H1 (cell line): Measurements from ENCODE around the gene LRRC28. TPM values are rescaled to one million over a fixed set of nuclear protein-coding genes. Genes with fewer than 3 reads are reported as not detected.

ENCODE experiments used
- CTCF ChIA-PET: fragments of 300-600 bp; sonication (Branson Sonifier 250); formaldehyde crosslinking; loops from one replicate; lab custom pipeline; 2021; ENCODE audit not compliant: partially characterized antibody; lab: Charles Lee
- POLR2A ChIA-PET: fragments of 300-600 bp; sonication (Branson Sonifier 250); formaldehyde crosslinking; loops from one replicate; lab custom pipeline; 2021; ENCODE audit warnings: inconsistent platforms; ENCODE audit not compliant: partially characterized antibody; lab: Charles Lee
- DNase-seq, 2 experiments: peaks; one replicate each; pipeline versions ENCODE4 v3.0.0 to v3.0.0-alpha.2; 2010 to 2022; ENCODE audit warnings: low spot score in 2 of 2, low read depth in 1 of 2, mixed read lengths in 1 of 2
- FAIRE-seq: peaks from 2 replicates; lab custom pipeline; 2011; peaks lifted over from hg19 to GRCh38; lab: Jason Lieb, UNC
- H2AFZ ChIP-seq: 2 replicates; pipeline ENCODE4 v1.8.1; 2012; ENCODE audit warnings: low read length, inconsistent platforms
- H2AK5ac ChIP-seq: 2 replicates; pipeline ENCODE4 v1.6.1; 2013; ENCODE audit warnings: low read depth, low read length
- H2BK120ac ChIP-seq: replicated peaks from 2 replicates; pipeline ENCODE3; 2013; ENCODE audit warnings: low read depth, low read length, inconsistent platforms
- H2BK12ac ChIP-seq: 2 replicates; pipeline ENCODE4 v1.6.1; 2013; ENCODE audit warnings: low read depth, low read length
- H2BK15ac ChIP-seq: 2 replicates; pipeline ENCODE4 v1.6.1; 2013; ENCODE audit warnings: low read length
- H2BK20ac ChIP-seq: 2 replicates; pipeline ENCODE4 v1.6.1; 2013; ENCODE audit warnings: low read length
- H2BK5ac ChIP-seq: 2 replicates; pipeline ENCODE4 v1.6.1; 2013; ENCODE audit warnings: low read depth, low read length
- H3K14ac ChIP-seq: 2 replicates; pipeline ENCODE4 v1.6.1; 2013; ENCODE audit warnings: inconsistent platforms; ENCODE audit not compliant: insufficient read length
- H3K18ac ChIP-seq: 2 replicates; pipeline ENCODE4 v1.6.1; 2013; ENCODE audit warnings: low read length; ENCODE audit errors: extremely low read depth
- H3K23ac ChIP-seq: 2 replicates; pipeline ENCODE4 v1.6.1; 2013; ENCODE audit warnings: inconsistent platforms; ENCODE audit not compliant: insufficient read length
- H3K23me2 ChIP-seq: 2 replicates; pipeline ENCODE4 v1.6.1; 2013; ENCODE audit warnings: low read depth, low read length
- H3K27ac ChIP-seq: 2 replicates; pipeline ENCODE4 v1.6.1; 2011; ENCODE audit warnings: low read depth, low read length, inconsistent platforms
- H3K27me3 ChIP-seq, 4 experiments: replicated peaks in 1 of 4; 1 replicate in 1 of 4; 2 replicates in 3 of 4; pipeline versions ENCODE4 v1.6.1 to v1.8.1; 2011 to 2013; ENCODE audit warnings: low read length in 3 of 4, mild to moderate bottlenecking in 3 of 4, inconsistent platforms in 2 of 4, mixed read lengths in 2 of 4, moderate library complexity in 1 of 4; ENCODE audit not compliant: control insufficient read depth in 3 of 4, insufficient read depth in 3 of 4; ENCODE audit errors: extremely low read depth in 1 of 4
- H3K36me3 ChIP-seq, 4 experiments: 2 replicates each; pipeline versions ENCODE4 v1.6.1 to v1.8.1; 2011 to 2013; ENCODE audit warnings: mild to moderate bottlenecking in 4 of 4, low read length in 3 of 4, moderate library complexity in 2 of 4, control low read depth in 1 of 4, inconsistent platforms in 1 of 4; ENCODE audit not compliant: insufficient read depth in 4 of 4, control insufficient read depth in 2 of 4
- H3K4ac ChIP-seq: replicated peaks from 2 replicates; pipeline ENCODE3; 2013; ENCODE audit warnings: low read length, low read depth, mixed read lengths, inconsistent platforms; ENCODE audit not compliant: insufficient read length
- H3K4me1 ChIP-seq, 4 experiments: replicated peaks in 1 of 4; 1 replicate in 1 of 4; 2 replicates in 3 of 4; pipeline versions ENCODE4 v1.6.1 to v1.8.1; 2011 to 2013; ENCODE audit warnings: low read length in 3 of 4, inconsistent platforms in 2 of 4, mixed read lengths in 1 of 4; ENCODE audit not compliant: insufficient read depth in 4 of 4, control insufficient read depth in 3 of 4
- H3K4me2 ChIP-seq, 2 experiments: 2 replicates each; pipeline versions ENCODE4 v1.6.1 to v1.8.1; 2011 to 2013; ENCODE audit warnings: low read depth in 2 of 2, low read length in 2 of 2, control low read depth in 1 of 2, inconsistent platforms in 1 of 2, mild to moderate bottlenecking in 1 of 2; ENCODE audit not compliant: insufficient read depth in 1 of 2
- H3K4me3 ChIP-seq, 4 experiments: fragments of 200-600, 300-600 bp in 1 of 4; sonication (generic), shearing (Covaris generic), sonication (Bioruptor Twin) in 1 of 4; 2 replicates each; pipeline versions ENCODE4 v1.5.1 to v1.8.1; 2011 to 2016; ENCODE audit warnings: low read length in 4 of 4, low read depth in 3 of 4, control low read depth in 2 of 4, inconsistent platforms in 2 of 4, mild to moderate bottlenecking in 2 of 4, mixed read lengths in 1 of 4, moderate library complexity in 1 of 4; ENCODE audit not compliant: insufficient read depth in 2 of 4; ENCODE audit errors: extremely low read depth in 1 of 4
- H3K56ac ChIP-seq: replicated peaks from 2 replicates; pipeline ENCODE3; 2013; ENCODE audit warnings: low read depth, mild to moderate bottlenecking, mixed read lengths, low read length, inconsistent platforms; ENCODE audit not compliant: insufficient read length
- H3K79me1 ChIP-seq: 2 replicates; pipeline ENCODE4 v1.6.1; 2013; ENCODE audit warnings: low read depth, low read length, control low read depth
- H3K79me2 ChIP-seq, 2 experiments: 2 replicates each; pipeline versions ENCODE4 v1.6.1 to v1.8.1; 2012 to 2013; ENCODE audit warnings: low read length in 2 of 2, mild to moderate bottlenecking in 2 of 2, inconsistent platforms in 1 of 2; ENCODE audit not compliant: insufficient read depth in 2 of 2, control insufficient read depth in 1 of 2
- H3K9ac ChIP-seq, 4 experiments: replicated peaks in 1 of 4; 1 replicate in 1 of 4; 2 replicates in 3 of 4; pipeline versions ENCODE4 v1.6.1 to v1.8.1; 2011 to 2013; ENCODE audit warnings: low read depth in 3 of 4, low read length in 3 of 4, control low read depth in 2 of 4, mild to moderate bottlenecking in 2 of 4, moderate library complexity in 2 of 4, inconsistent platforms in 1 of 4; ENCODE audit errors: extremely low read depth in 1 of 4
- H3K9me3 ChIP-seq, 2 experiments: 2 replicates each; pipeline versions ENCODE4 v1.6.1 to v1.8.1; 2012 to 2013; ENCODE audit warnings: mild to moderate bottlenecking in 2 of 2, moderate library complexity in 2 of 2, control low read depth in 1 of 2, inconsistent platforms in 1 of 2, low read depth in 1 of 2, low read length in 1 of 2, mixed read lengths in 1 of 2; ENCODE audit not compliant: insufficient read depth in 2 of 2
- H4K20me1 ChIP-seq, 2 experiments: replicated peaks in 1 of 2; 2 replicates each; pipeline versions ENCODE3 to v1.8.1; 2011 to 2013; ENCODE audit warnings: inconsistent platforms in 2 of 2, low read length in 2 of 2, mild to moderate bottlenecking in 1 of 2; ENCODE audit not compliant: insufficient read depth in 2 of 2, control insufficient read depth in 1 of 2
- H4K5ac ChIP-seq: 2 replicates; pipeline ENCODE4 v1.6.1; 2013; ENCODE audit warnings: low read length, low read depth, mixed read lengths, inconsistent platforms; ENCODE audit not compliant: insufficient read length
- H4K8ac ChIP-seq: 2 replicates; pipeline ENCODE4 v1.8.0; 2013; ENCODE audit warnings: mild to moderate bottlenecking, moderate library complexity, low read length, inconsistent platforms; ENCODE audit not compliant: insufficient read depth; ENCODE audit errors: extremely low read depth
- H4K91ac ChIP-seq: replicated peaks from 2 replicates; pipeline ENCODE3; 2013; ENCODE audit warnings: low read length, mixed read lengths, inconsistent platforms; ENCODE audit not compliant: insufficient read length
- BCL11A ChIP-seq, 2 experiments: IDR thresholded peaks; one replicate each; pipeline ENCODE4 v1.6.1; 2011; ENCODE audit warnings: low read depth in 2 of 2, low read length in 2 of 2, mild to moderate bottlenecking in 2 of 2
- EZH2 ChIP-seq: fragments of 200-600 bp; sonication (generic); IDR thresholded peaks from 2 replicates; pipeline ENCODE4 v1.7.1; 2012; ENCODE audit warnings: low read depth, mild to moderate bottlenecking, moderate library complexity, low read length, inconsistent platforms; ENCODE audit not compliant: severe bottlenecking
- HDAC2 ChIP-seq, 2 experiments: fragments of 300-600 bp in 1 of 2; sonication (generic) in 1 of 2; IDR thresholded peaks; 2 replicates each; pipeline ENCODE4 v1.6.1; 2011 to 2012; ENCODE audit warnings: low read depth in 2 of 2, low read length in 2 of 2, mild to moderate bottlenecking in 2 of 2, moderate library complexity in 2 of 2, borderline replicate concordance in 1 of 2, inconsistent platforms in 1 of 2
- PHF8 ChIP-seq: fragments of 200-600 bp; sonication (generic); conservative IDR thresholded peaks from 2 replicates; pipeline ENCODE4 v1.7.1; 2012; ENCODE audit warnings: low read depth, mild to moderate bottlenecking, inconsistent platforms, low read length, moderate library complexity
- SIRT6 ChIP-seq: IDR thresholded peaks from one replicate; pipeline ENCODE4 v1.7.1; 2012; ENCODE audit warnings: low read length, inconsistent platforms
- TCF12 ChIP-seq: IDR thresholded peaks from 2 replicates; pipeline ENCODE4 v1.6.1; 2011; ENCODE audit warnings: low read depth, mild to moderate bottlenecking, low read length
- WGBS, 2 experiments: shearing (Covaris generic) in 1 of 2; methylation state at CpG; one replicate each; pipeline versions ENCODE4 v1.1.6 to v1.1.7; 2013 to 2015; ENCODE audit warnings: low lambda C conversion rate in 2 of 2, mixed read lengths in 2 of 2, inconsistent platforms in 1 of 2, low coverage in 1 of 2, missing lambda C conversion rate in 1 of 2; ENCODE audit not compliant: insufficient replicate concordance in 2 of 2, insufficient coverage in 1 of 2, insufficient read length in 1 of 2; ENCODE audit errors: extremely low coverage in 1 of 2, missing lambda C conversion rate in 1 of 2; 5-methylcytosine and 5-hydroxymethylcytosine counted together
- polyA plus RNA-seq, 7 experiments: library from polyadenylated mRNA; depleted of rRNA in 3 of 7; stranded (reverse) in 5 of 7; unstranded in 2 of 7; fragments of >200 nt in 5 of 7; fragments of 200-250 nt in 2 of 7; gene quantifications; 1 replicate in 5 of 7; 2 replicates in 1 of 7; 4 replicates in 1 of 7; pipeline versions ENCODE4 v1.2.1 to v1.2.3, GENCODE V29; 2011 to 2013; ENCODE audit warnings: missing spikeins in 2 of 7, mixed read lengths in 2 of 7
- total RNA-seq: library from RNA; stranded (reverse); fragmentation: NEBNext Ultra II Directional; extraction: Animal tissue kit (Norgen Biotek cat#: 25700); gene quantifications from 2 replicates; pipeline ENCODE4 v1.2.1, GENCODE V29; 2021
- TF ChIP-seq, protein P1 (sequence below): IDR thresholded peaks from 2 replicates; pipeline ENCODE4 v1.6.1; 2012; ENCODE audit warnings: inconsistent platforms

Gene LRRC28
- total and polyA plus RNA-seq, 2 of the 8 experiments (the other 6 are each of a cell fraction or from before 2014, with no cell fraction given): 20.2 to 23.3 TPM

GRCh38 chr15:99393641-99394040 is 142.4 kb downstream of the LRRC28 start:
- ChIA-PET POLR2A (no interaction called here), CTCF (interaction anchor here (1.0 to 1.6 kb wide), 5 partner anchors 14 to 121 kb away, joined by 3 to 4 read pairs (median 4); no protein-coding TSS in a partner anchor)
- Histone ChIP-seq H2BK15ac (no peak overlapping the region), H3K27ac (no peak overlapping the region), H3K4me2 (no peak overlapping the region), H4K5ac (no peak overlapping the region), H3K9ac (no peak overlapping the region), H3K79me2 (no peaks in the 10 kb centered on the region), H3K4me3 (no peak overlapping the region), H3K56ac (no peak overlapping the region), H3K79me1 (no peaks in the 10 kb centered on the region), H2BK20ac (no peak overlapping the region), H4K91ac (no peak overlapping the region), H3K36me3 (no peaks in the 10 kb centered on the region), H2BK120ac (no peak overlapping the region), H3K23me2 (no peaks in the 10 kb centered on the region), H4K8ac (no peak overlapping the region), H3K14ac (no peak overlapping the region), H2BK12ac (no peak overlapping the region), H3K4ac (no peak overlapping the region), H3K23ac (no peak overlapping the region), H3K9me3 (no peaks in the 10 kb centered on the region), H4K20me1 (no peaks in the 10 kb centered on the region), H2BK5ac (no peak overlapping the region), H2AK5ac (no peak overlapping the region), H3K4me1 (peaks cover 0 to 5% (median 0%) of the 10 kb centered on the region in 4 experiments; a peak in 3 of 7 replicates), H2AFZ (no peak overlapping the region), H3K18ac (no peak overlapping the region), H3K27me3 (no peaks in the 10 kb centered on the region)
- FAIRE-seq (no peak), DNase-seq (no peak)
- TF ChIP-seq HDAC2 (IDR thresholded peaks at IDR 0.05; ENCODE audit: borderline replicate concordance in 1 of 2, low read depth in 2 of 2, low read length in 2 of 2): no peak
- no peak for TF ChIP-seq TCF12
- TF ChIP-seq PHF8: no peak
- TF ChIP-seq BCL11A (IDR thresholded peaks at IDR 0.05; ENCODE audit: low read depth in 2 of 2, low read length in 2 of 2): no peak
- TF ChIP-seq, protein P1, sequence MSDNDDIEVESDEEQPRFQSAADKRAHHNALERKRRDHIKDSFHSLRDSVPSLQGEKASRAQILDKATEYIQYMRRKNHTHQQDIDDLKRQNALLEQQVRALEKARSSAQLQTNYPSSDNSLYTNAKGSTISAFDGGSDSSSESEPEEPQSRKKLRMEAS: no peak
- TF ChIP-seq EZH2: no peak
- TF ChIP-seq SIRT6: no peak
- WGBS, 2 experiments: 88% methylated on average over 1 of the region's 1 CpG; no CpG with 5 or more reads in 1 of the 2 experiments
